HL-60 (cell line): Measurements from ENCODE around the gene ALDH1A1.
"Not testable (repeated sequence)": the region's sequence is repeated elsewhere in the genome, so short reads cannot be mapped to it uniquely, and the experiment has no call there.

ENCODE experiments used
- DNase-seq, 2 experiments: peaks; one replicate each; pipeline ENCODE4 v3.0.0-alpha.2; 2010 to 2020; ENCODE audit warnings: low read depth in 1 of 2, low spot score in 1 of 2
- H3K27ac ChIP-seq: fragments of 250-450 bp; sonication (Bioruptor Pico); replicated peaks from 2 replicates; pipeline ENCODE4 v1.5.1; 2020; ENCODE audit warnings: mild to moderate bottlenecking, moderate library complexity
- H3K27me3 ChIP-seq: fragments of 250-450 bp; sonication (Bioruptor Pico); 2 replicates; pipeline ENCODE4 v1.5.1; 2021; ENCODE audit warnings: mild to moderate bottlenecking, moderate library complexity; ENCODE audit not compliant: insufficient read depth, poor library complexity, severe bottlenecking
- H3K4me3 ChIP-seq: replicated peaks from 2 replicates; pipeline ENCODE4 v1.5.1; 2011; ENCODE audit warnings: mild to moderate bottlenecking, control low read depth, low read length; ENCODE audit not compliant: insufficient read depth
- CTCF ChIP-seq: IDR thresholded peaks from one replicate; pipeline ENCODE4 v1.5.1; 2011; ENCODE audit warnings: low read length, control low read depth, inconsistent platforms; ENCODE audit not compliant: insufficient read depth
- GABPA ChIP-seq: IDR thresholded peaks from 2 replicates; pipeline ENCODE4 v1.6.1; 2012; ENCODE audit warnings: low read depth
- POLR2AphosphoS5 ChIP-seq: IDR thresholded peaks from 2 replicates; pipeline ENCODE4 v1.6.1; 2012; ENCODE audit warnings: low read depth
- SPI1 ChIP-seq: IDR thresholded peaks from 2 replicates; pipeline ENCODE4 v1.6.1; 2012; ENCODE audit warnings: low read depth, mild to moderate bottlenecking, borderline replicate concordance
- TF ChIP-seq, protein P1 (sequence below): IDR thresholded peaks from 2 replicates; pipeline ENCODE4 v1.6.1; 2012; ENCODE audit warnings: low read depth; ENCODE audit not compliant: insufficient replicate concordance

ALDH1A1 gene

GRCh38 chr9:72945391-72945790 lies 7.5 kb downstream of the ALDH1A1 start:
- Histone ChIP-seq H3K27me3 (peaks cover 16% of the 10 kb centered on the region), H3K27ac (no peak overlapping the region), H3K4me3 (no peak overlapping the region)
- no peak for TF ChIP-seq GABPA
- no peak for TF ChIP-seq POLR2AphosphoS5
- no peak for TF ChIP-seq CTCF
- TF ChIP-seq, protein P1, sequence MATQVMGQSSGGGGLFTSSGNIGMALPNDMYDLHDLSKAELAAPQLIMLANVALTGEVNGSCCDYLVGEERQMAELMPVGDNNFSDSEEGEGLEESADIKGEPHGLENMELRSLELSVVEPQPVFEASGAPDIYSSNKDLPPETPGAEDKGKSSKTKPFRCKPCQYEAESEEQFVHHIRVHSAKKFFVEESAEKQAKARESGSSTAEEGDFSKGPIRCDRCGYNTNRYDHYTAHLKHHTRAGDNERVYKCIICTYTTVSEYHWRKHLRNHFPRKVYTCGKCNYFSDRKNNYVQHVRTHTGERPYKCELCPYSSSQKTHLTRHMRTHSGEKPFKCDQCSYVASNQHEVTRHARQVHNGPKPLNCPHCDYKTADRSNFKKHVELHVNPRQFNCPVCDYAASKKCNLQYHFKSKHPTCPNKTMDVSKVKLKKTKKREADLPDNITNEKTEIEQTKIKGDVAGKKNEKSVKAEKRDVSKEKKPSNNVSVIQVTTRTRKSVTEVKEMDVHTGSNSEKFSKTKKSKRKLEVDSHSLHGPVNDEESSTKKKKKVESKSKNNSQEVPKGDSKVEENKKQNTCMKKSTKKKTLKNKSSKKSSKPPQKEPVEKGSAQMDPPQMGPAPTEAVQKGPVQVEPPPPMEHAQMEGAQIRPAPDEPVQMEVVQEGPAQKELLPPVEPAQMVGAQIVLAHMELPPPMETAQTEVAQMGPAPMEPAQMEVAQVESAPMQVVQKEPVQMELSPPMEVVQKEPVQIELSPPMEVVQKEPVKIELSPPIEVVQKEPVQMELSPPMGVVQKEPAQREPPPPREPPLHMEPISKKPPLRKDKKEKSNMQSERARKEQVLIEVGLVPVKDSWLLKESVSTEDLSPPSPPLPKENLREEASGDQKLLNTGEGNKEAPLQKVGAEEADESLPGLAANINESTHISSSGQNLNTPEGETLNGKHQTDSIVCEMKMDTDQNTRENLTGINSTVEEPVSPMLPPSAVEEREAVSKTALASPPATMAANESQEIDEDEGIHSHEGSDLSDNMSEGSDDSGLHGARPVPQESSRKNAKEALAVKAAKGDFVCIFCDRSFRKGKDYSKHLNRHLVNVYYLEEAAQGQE = no peak
- TF ChIP-seq SPI1 = no peak
- DNase-seq = no peak

GRCh38 chr9:72943844-72944462 lies 8.9 kb downstream of the ALDH1A1 start:
- TF ChIP-seq POLR2AphosphoS5 = no peak
- no peak for TF ChIP-seq CTCF
- no peak overlapping the region for H3K4me3 ChIP-seq
- H3K27ac ChIP-seq = no peak overlapping the region
- peaks cover 11% of the 10 kb centered on the region for H3K27me3 ChIP-seq
- no peak for DNase-seq

- TF ChIP-seq, protein P1 = no peak
- TF ChIP-seq POLR2AphosphoS5 = no peak
- no peak for TF ChIP-seq SPI1
- no peak for TF ChIP-seq CTCF
- no peak for TF ChIP-seq GABPA
- H3K27ac ChIP-seq = no peak overlapping the region
- DNase-seq = no peak
- H3K4me3 ChIP-seq = no peak overlapping the region
- H3K27me3 ChIP-seq = peaks cover 8% of the 10 kb centered on the region
Measured at GRCh38 chr9:72942451-72942850, 10.4 kb downstream of the ALDH1A1 start.

DNA sequence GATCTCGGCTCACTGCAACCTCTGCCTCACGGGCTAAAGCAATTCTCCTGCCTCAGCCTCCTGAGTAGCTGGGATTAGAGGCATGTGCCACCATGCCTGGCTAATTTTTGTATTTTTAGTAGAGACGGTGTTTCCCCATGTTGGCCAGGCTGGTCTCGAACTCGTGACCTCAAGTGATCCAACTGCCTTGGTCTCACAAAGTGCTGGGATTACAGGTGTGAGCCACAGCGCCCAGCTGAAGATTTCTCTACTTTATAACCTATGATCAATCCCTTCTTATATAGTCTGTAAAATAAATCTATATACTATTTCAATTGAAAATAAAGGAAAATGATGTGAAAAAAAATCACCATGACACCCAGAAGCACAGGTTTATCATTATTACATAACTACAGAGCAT lies 13.3 kb downstream of the ALDH1A1 start:
- not testable (repeated sequence) for H3K4me3 ChIP-seq, H3K27me3 ChIP-seq, H3K27ac ChIP-seq, DNase-seq
